Adrenal gland (tissue), 5 donors: ENCODE data around the gene KXD1.

Source experiments
- CTCF ChIP-seq, 6 experiments: fragments of 450-650 bp in 4 of 6; fragments of 200-600 bp in 2 of 6; sonication (generic) in 1 of 6; IDR thresholded peaks; 1 replicate in 5 of 6; 2 replicates in 1 of 6; pipeline versions ENCODE4 v1.5.1 to v1.8.0; 2016 to 2021; ENCODE audit warnings: antibody characterized with exemption in 6 of 6, mild to moderate bottlenecking in 2 of 6, moderate library complexity in 1 of 6
- POLR2A ChIP-seq, 2 donors: fragments of 450-650 bp; IDR thresholded peaks; one replicate each; pipeline ENCODE4 v1.6.1; 2017; ENCODE audit warnings: antibody characterized with exemption in 2 of 2, mild to moderate bottlenecking in 2 of 2, moderate library complexity in 1 of 2
- donor health status: DM: no; HTN: no; CAD: no.

DNA sequence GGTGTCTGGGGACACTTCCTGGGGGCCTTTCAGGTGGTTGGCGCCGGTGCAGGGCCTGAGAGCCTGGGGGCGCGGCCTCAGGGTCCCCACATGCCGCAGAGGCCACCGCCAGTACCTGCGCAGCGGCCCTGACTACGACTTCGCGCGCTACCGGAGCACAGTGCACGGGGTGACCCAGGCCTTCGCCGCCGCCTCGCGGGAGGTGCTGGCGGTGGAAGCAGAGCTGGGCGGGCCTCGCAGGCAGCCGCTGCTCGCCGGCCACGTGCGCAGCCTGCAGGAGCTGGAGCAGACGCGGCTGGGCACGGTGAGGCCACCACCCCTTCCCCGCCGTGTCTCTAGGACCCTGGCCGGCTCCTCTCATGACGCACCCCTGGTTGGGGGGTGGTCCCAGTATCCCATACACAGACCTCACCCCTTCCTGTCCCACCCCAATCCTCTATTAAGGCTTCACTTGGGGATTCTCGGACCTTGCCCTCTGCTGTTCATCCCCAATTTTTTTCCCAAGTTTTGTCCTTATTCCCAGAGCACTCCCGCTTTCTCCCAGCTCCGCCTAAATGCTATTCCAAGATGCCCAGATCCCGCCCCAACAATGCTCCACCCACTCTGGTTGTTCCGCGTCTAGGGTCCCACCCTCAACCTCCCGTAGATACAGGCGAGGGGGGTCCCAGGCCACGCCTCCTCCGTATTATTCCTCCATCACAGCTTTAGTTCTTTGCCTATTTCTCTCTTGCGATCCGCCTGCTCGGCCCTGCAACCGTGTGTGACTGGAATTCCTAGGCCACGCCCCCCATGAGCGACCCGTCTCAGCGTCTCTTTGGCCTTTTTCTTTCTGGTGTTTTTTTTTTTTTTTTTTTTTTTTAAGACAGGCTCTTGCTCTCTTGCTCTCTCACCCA is 32.0 kb downstream of the KXD1 start:
- TF ChIP-seq CTCF (IDR thresholded peaks at IDR 0.05) (peak in 3 of 6 experiments; percentile 26 to 47 (median 28)), POLR2A (IDR thresholded peaks at IDR 0.05) (no peak)
